Measurements from ENCODE around the gene ZNF319. TPM values are rescaled to one million over a fixed set of nuclear protein-coding genes. Genes with fewer than 3 reads are reported as not detected.
"Not testable (repeated sequence)": the region's sequence is repeated elsewhere in the genome, so short reads cannot be mapped to it uniquely, and the experiment has no call there.

ZNF319 gene
- total and polyA plus RNA-seq, 2 of the 13 experiments (the other 11 are each of a cell fraction or from before 2014, with no cell fraction given), result 2.4 to 3.6 TPM

DNA sequence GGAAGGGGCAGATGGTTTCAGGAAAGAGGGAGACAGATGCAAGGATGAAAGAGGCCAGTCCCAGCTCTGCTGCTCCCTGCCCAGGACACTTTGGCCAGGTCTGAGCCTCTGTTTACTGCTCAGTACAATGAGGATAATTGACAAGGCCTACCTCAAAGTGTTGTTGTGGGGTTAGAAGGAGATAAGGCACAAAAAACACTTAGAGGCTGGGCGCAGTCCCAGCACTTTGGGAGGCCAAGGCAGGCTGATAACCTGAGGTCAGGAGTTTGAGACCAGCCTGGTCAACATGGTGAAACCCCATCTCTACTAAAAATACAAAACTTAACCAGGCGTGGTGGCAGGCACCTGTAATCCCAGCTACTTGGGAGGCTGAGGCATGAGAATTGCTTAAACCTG, 22.4 kb downstream of the ZNF319 start:
- BruUV-seq (replicated peaks); H4K20me1 ChIP-seq (ENCODE audit: insufficient read depth, low read length); H3K27ac ChIP-seq (ENCODE audit: extremely low read length, insufficient read depth, low read length); H3K4me1 ChIP-seq (ENCODE audit: insufficient read depth, low read length); H3K79me2 ChIP-seq (ENCODE audit: insufficient read depth, low read length); ATAC-seq; H3K9ac ChIP-seq (ENCODE audit: insufficient read depth, low read depth, low read length); H3K36me3 ChIP-seq (replicated peaks in 1 of 2; ENCODE audit: control insufficient read depth in 1 of 2, insufficient read depth in 2 of 2, low read length in 2 of 2); in situ Hi-C loops (cut with HindIII; ENCODE audit: extremely low pct_ligation_motif_present, low pct_unique_long_range_greater_than_20kb); FAIRE-seq; H3K4me3 ChIP-seq (replicated peaks in 1 of 3; ENCODE audit: insufficient read depth in 1 of 3, low read depth in 2 of 3, low read length in 3 of 3); H3K4me2 ChIP-seq (ENCODE audit: low read depth, low read length); intact Hi-C loops (cut with micrococcal nuclease; ENCODE audit: unreplicated experiment); H2AFZ ChIP-seq (ENCODE audit: low read length); H3K9me3 ChIP-seq (ENCODE audit: low read length); POLR2A ChIA-PET; DNase-seq (ENCODE audit: low spot score): not testable (repeated sequence)
- CTCF ChIA-PET (ENCODE audit: low intra/inter-chr PET ratio, low total read pairs), result interaction anchor here (0.7 kb wide), 1 partner anchor 79 kb away, joined by 3 read pairs; no protein-coding TSS in a partner anchor
- 48% methylated on average over 2 of the region's 2 CpGs for WGBS (ENCODE audit: low lambda C conversion rate)
- 0 out of 2 replicates have a peak, but pooled peaks have one; percentile 47 for TF ChIP-seq ZNF788 (CRISPR knock-in tag; IDR thresholded peaks at IDR 0.05; ENCODE audit: borderline replicate concordance)
- H3K27me3 ChIP-seq (ENCODE audit: control insufficient read depth in 1 of 2, insufficient read depth in 2 of 2, low read length in 2 of 2), result peaks cover 3 to 20% of the 10 kb centered on the region in 2 experiments; a peak in 4 of 5 replicates

DNA sequence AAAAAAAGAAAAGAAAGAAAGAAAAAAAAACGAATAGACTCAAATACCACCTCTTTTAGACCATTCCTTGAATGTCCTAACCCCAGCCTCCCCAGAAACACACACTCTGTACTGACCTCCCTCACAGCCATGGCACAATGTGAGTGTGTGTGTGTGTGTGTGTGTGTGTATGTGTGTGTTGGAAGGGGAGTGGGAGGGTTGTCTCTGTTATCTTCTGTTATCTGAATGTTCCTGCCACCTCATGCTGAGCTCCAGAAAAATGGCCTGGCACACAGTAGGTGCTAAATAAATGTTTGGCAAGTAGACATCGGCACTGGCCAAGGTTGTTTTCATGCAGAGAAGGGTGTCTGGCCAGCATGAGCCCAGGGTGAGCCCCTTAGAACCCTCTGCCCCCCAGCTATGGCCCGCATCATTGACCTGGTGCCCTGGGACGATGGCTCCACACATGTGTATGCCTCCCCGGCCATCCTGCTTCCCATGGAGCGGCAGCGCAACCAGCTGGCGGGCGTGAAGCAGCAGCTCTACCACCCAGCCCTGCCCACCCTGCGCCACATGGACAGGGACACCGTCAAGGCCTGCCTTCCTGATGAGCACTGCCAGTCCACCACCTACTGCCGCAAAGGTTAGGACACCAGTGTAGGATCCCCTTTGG, 22.9 kb downstream of the ZNF319 start:
- Histone ChIP-seq H4K20me1 (ENCODE audit: insufficient read depth, low read length) (no peaks in the 10 kb centered on the region), H3K4me1 (ENCODE audit: insufficient read depth, low read length) (no peaks in the 10 kb centered on the region), H3K4me2 (ENCODE audit: low read depth, low read length) (no peak overlapping the region), H3K4me3 (replicated peaks in 1 of 3; ENCODE audit: insufficient read depth in 1 of 3, low read depth in 2 of 3, low read length in 3 of 3) (no peak overlapping the region), H3K36me3 (replicated peaks in 1 of 2; ENCODE audit: control insufficient read depth in 1 of 2, insufficient read depth in 2 of 2, low read length in 2 of 2) (no peaks in the 10 kb centered on the region), H2AFZ (ENCODE audit: low read length) (no peak overlapping the region), H3K9ac (ENCODE audit: insufficient read depth, low read depth, low read length) (no peak overlapping the region), H3K27ac (ENCODE audit: extremely low read length, insufficient read depth, low read length) (no peak overlapping the region), H3K79me2 (ENCODE audit: insufficient read depth, low read length) (no peaks in the 10 kb centered on the region), H3K27me3 (ENCODE audit: control insufficient read depth in 1 of 2, insufficient read depth in 2 of 2, low read length in 2 of 2) (peaks cover 4 to 20% of the 10 kb centered on the region in 2 experiments; a peak in 4 of 5 replicates), H3K9me3 (ENCODE audit: low read length) (no peaks in the 10 kb centered on the region)
- ChIA-PET POLR2A (no interaction called here), CTCF (ENCODE audit: low intra/inter-chr PET ratio, low total read pairs) (interaction anchor here (0.7 kb wide), 1 partner anchor 78 kb away, joined by 3 read pairs; no protein-coding TSS in a partner anchor)
- 51% methylated on average over 9 of the region's 12 CpGs for WGBS (ENCODE audit: low lambda C conversion rate)
- FAIRE-seq, result no peak
- ATAC-seq, result peak; percentile 88
- intact Hi-C loops (cut with micrococcal nuclease; ENCODE audit: unreplicated experiment) (no loop called here), in situ Hi-C loops (cut with HindIII; ENCODE audit: extremely low pct_ligation_motif_present, low pct_unique_long_range_greater_than_20kb) (no loop called here)
- DNase-seq (ENCODE audit: low spot score), result no peak
- BruUV-seq (replicated peaks), result no TSS peak
- TF ChIP-seq, protein P1, sequence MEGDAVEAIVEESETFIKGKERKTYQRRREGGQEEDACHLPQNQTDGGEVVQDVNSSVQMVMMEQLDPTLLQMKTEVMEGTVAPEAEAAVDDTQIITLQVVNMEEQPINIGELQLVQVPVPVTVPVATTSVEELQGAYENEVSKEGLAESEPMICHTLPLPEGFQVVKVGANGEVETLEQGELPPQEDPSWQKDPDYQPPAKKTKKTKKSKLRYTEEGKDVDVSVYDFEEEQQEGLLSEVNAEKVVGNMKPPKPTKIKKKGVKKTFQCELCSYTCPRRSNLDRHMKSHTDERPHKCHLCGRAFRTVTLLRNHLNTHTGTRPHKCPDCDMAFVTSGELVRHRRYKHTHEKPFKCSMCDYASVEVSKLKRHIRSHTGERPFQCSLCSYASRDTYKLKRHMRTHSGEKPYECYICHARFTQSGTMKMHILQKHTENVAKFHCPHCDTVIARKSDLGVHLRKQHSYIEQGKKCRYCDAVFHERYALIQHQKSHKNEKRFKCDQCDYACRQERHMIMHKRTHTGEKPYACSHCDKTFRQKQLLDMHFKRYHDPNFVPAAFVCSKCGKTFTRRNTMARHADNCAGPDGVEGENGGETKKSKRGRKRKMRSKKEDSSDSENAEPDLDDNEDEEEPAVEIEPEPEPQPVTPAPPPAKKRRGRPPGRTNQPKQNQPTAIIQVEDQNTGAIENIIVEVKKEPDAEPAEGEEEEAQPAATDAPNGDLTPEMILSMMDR (CRISPR knock-in tag; IDR thresholded peaks at IDR 0.05), result peak; percentile 91
- TF ChIP-seq ZNF768 (CRISPR knock-in tag; IDR thresholded peaks at IDR 0.05) (0 out of 2 replicates have a peak, but pooled peaks have one; percentile 18), RAD21 (CRISPR knock-in tag; IDR thresholded peaks at IDR 0.05) (peak; percentile 45), HNRNPL (IDR thresholded peaks at IDR 0.05; ENCODE audit: low read depth, low read length) (0 out of 2 replicates have a peak, but pooled peaks have one; percentile 67), BRCA1 (CRISPR knock-in tag; IDR thresholded peaks at IDR 0.05) (no peak), PPARG (CRISPR knock-in tag; conservative IDR thresholded peaks at IDR 0.05) (no peak), STAG1 (CRISPR knock-in tag; IDR thresholded peaks at IDR 0.05) (peak; percentile 92), ZNF337 (CRISPR knock-in tag; IDR thresholded peaks at IDR 0.05; ENCODE audit: borderline replicate concordance, low read depth) (no peak), ZBTB38 (CRISPR knock-in tag; IDR thresholded peaks at IDR 0.05) (peak; percentile 39; the same call in 1 of the 2 replicates)
- TF ChIP-seq, protein P2, sequence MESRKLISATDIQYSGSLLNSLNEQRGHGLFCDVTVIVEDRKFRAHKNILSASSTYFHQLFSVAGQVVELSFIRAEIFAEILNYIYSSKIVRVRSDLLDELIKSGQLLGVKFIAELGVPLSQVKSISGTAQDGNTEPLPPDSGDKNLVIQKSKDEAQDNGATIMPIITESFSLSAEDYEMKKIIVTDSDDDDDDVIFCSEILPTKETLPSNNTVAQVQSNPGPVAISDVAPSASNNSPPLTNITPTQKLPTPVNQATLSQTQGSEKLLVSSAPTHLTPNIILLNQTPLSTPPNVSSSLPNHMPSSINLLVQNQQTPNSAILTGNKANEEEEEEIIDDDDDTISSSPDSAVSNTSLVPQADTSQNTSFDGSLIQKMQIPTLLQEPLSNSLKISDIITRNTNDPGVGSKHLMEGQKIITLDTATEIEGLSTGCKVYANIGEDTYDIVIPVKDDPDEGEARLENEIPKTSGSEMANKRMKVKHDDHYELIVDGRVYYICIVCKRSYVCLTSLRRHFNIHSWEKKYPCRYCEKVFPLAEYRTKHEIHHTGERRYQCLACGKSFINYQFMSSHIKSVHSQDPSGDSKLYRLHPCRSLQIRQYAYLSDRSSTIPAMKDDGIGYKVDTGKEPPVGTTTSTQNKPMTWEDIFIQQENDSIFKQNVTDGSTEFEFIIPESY (CRISPR knock-in tag; IDR thresholded peaks at IDR 0.05), result peak; percentile 91
